HepG2 (cell line): ENCODE measurements around the gene NPB. TPM values are rescaled to one million over a fixed set of nuclear protein-coding genes. Genes with fewer than 3 reads are reported as not detected.
A peak's percentile ranks its signal among the peaks of the same experiment; 100 is the strongest.

Experiments
- AGO2 ChIP-seq: fragments of 200-400 bp; formaldehyde crosslinking; optimal IDR thresholded peaks from 2 replicates; pipeline ENCODE3; 2017; ENCODE audit warnings: mild to moderate bottlenecking, low read depth, low read length, moderate library complexity
- ARNT ChIP-seq: fragments of 450-650 bp; IDR thresholded peaks from 2 replicates; pipeline ENCODE4 v1.6.1; 2017
- CREM ChIP-seq, 2 experiments: sonication (generic) in 1 of 2; formaldehyde crosslinking in 1 of 2; IDR thresholded peaks; 2 replicates each; pipeline versions ENCODE4 v1.4.0 to v1.6.1; 2016 to 2020; ENCODE audit warnings: antibody characterized with exemption in 1 of 2, mild to moderate bottlenecking in 1 of 2, missing genetic modification reagents in 1 of 2
- IKZF4 ChIP-seq: sonication (generic); formaldehyde crosslinking; IDR thresholded peaks from 2 replicates; pipeline ENCODE4 v1.5.1; 2020; ENCODE audit warnings: borderline replicate concordance, mild to moderate bottlenecking, low read depth, missing genetic modification reagents; ENCODE audit errors: not compliant biosample characterization
- KMT2A ChIP-seq: sonication (generic); formaldehyde crosslinking; IDR thresholded peaks from 2 replicates; pipeline ENCODE4 v1.4.0; 2020; ENCODE audit warnings: missing genetic modification reagents
- POLR2AphosphoS2 ChIP-seq: IDR thresholded peaks from 2 replicates; pipeline ENCODE4 v1.6.1; 2011; ENCODE audit warnings: low read depth, low read length, improper control_type of control experiment
- SNRNP70 ChIP-seq: fragments of 200-400 bp; formaldehyde crosslinking; IDR thresholded peaks from 2 replicates; pipeline ENCODE4 v1.6.1; 2017; ENCODE audit warnings: mild to moderate bottlenecking, low read depth, low read length, moderate library complexity
- SPEN ChIP-seq: sonication (generic); formaldehyde crosslinking; IDR thresholded peaks from 2 replicates; pipeline ENCODE4 v1.5.1; 2020; ENCODE audit warnings: low read depth, mild to moderate bottlenecking, missing genetic modification reagents
- TBP ChIP-seq: sonication (generic); formaldehyde crosslinking; IDR thresholded peaks from 2 replicates; pipeline ENCODE4 v1.5.0; 2020; ENCODE audit warnings: missing genetic modification reagents
- TOPORS ChIP-seq: sonication (generic); formaldehyde crosslinking; IDR thresholded peaks from 2 replicates; pipeline ENCODE4 v1.8.0; 2023; ENCODE audit warnings: mild to moderate bottlenecking, missing genetic modification reagents
- XBP1 ChIP-seq: sonication (generic); formaldehyde crosslinking; IDR thresholded peaks from 2 replicates; pipeline ENCODE4 v1.5.0; 2020; ENCODE audit warnings: missing genetic modification reagents
- ZBTB7A ChIP-seq: sonication (generic); formaldehyde crosslinking; IDR thresholded peaks from 2 replicates; pipeline ENCODE4 v1.8.0; 2022; ENCODE audit warnings: mild to moderate bottlenecking, missing genetic modification reagents
- ZNF430 ChIP-seq: sonication (generic); formaldehyde crosslinking; IDR thresholded peaks from 2 replicates; pipeline ENCODE4 v1.9.0; 2021; ENCODE audit warnings: mild to moderate bottlenecking, missing genetic modification reagents
- polyA plus RNA-seq, 8 experiments: library from polyadenylated mRNA; depleted of rRNA in 3 of 8; stranded (reverse) in 7 of 8; unstranded in 1 of 8; fragments of >200 nt; fragmentation: Illumina TruSeq in 4 of 8; extraction: Trizol in 4 of 8; gene quantifications; 2 replicates each; pipeline versions ENCODE4 v1.2.1 to v1.2.3, GENCODE V29; 2011 to 2016; ENCODE audit warnings: low read depth in 4 of 8, missing spikeins in 1 of 8, mixed read lengths in 1 of 8; ENCODE audit not compliant: insufficient read depth in 1 of 8
- total RNA-seq, 5 experiments: library from RNA; depleted of rRNA; stranded (reverse); fragments of >200 nt; fragmentation: Illumina TruSeq; extraction: Trizol; gene quantifications; 2 replicates each; pipeline ENCODE4 v1.2.3, GENCODE V29; 2016; ENCODE audit warnings: low read depth in 1 of 5
- TF ChIP-seq, protein P1 (sequence below): sonication (generic); formaldehyde crosslinking; IDR thresholded peaks from one replicate; pipeline ENCODE4 v1.5.1; 2020; ENCODE audit warnings: mild to moderate bottlenecking, missing genetic modification reagents; ENCODE audit errors: not compliant biosample characterization
- TF ChIP-seq, protein P2 (sequence below): sonication (generic); formaldehyde crosslinking; IDR thresholded peaks from 2 replicates; pipeline ENCODE4 v1.4.0; 2020; ENCODE audit warnings: mild to moderate bottlenecking, missing genetic modification reagents
- TF ChIP-seq, protein P3 (sequence below): sonication (generic); formaldehyde crosslinking; IDR thresholded peaks from 2 replicates; pipeline ENCODE4 v1.8.0; 2022; ENCODE audit warnings: low read depth, missing genetic modification reagents
- TF ChIP-seq, protein P4 (sequence below): IDR thresholded peaks from 2 replicates; pipeline ENCODE4 v1.6.1; 2016; ENCODE audit warnings: mild to moderate bottlenecking

The NPB gene
- total and polyA plus RNA-seq, 2 of the 13 experiments (the other 11 are each of a cell fraction or from before 2014, with no cell fraction given), result 0.11 to 0.93 TPM

DNA sequence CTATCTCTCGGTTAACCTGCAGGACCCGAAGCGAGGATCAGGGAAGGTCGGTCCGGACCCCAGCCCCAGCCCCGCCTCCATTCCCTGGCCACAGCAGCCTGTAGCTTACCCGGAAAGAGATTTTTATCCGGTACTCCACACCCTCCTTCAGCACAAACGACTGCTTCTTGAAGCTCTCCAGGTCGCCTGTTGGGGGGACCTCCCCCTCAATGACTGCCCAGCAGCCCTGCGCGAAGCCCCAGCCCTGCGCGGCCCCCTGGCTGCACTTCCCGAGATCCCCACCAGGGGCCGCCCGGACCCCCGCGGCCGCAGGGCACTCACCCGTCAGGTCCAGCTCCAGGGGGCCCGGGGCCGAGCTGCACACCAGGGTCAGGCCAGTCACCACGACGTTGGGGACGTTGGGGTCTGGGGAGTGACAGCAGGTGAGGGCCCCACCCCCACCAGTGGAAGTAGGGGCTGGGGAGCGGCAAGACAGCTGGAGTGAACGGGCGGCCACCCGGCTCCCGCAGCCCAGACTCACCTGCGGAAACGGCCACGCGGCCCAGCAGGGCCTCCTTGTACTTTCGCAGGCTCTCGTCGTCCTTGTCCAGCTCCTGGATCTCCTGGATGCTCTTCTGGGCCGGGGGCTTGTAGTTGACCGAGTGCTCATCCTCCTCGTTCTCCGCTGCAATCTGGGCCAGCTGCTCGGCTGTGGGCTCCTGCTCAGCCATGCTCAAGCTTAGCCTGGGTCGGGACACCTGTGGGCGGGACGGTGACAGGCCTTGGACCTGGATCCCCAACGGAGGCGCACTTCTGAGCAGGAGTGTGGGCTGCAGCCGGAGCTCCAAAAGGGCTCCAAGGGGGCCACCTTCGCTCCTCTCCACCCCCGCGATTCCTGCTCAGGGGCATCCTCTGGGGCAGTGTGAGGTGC, 32.6 kb upstream of the NPB start (continued):
- TF ChIP-seq, protein P1, sequence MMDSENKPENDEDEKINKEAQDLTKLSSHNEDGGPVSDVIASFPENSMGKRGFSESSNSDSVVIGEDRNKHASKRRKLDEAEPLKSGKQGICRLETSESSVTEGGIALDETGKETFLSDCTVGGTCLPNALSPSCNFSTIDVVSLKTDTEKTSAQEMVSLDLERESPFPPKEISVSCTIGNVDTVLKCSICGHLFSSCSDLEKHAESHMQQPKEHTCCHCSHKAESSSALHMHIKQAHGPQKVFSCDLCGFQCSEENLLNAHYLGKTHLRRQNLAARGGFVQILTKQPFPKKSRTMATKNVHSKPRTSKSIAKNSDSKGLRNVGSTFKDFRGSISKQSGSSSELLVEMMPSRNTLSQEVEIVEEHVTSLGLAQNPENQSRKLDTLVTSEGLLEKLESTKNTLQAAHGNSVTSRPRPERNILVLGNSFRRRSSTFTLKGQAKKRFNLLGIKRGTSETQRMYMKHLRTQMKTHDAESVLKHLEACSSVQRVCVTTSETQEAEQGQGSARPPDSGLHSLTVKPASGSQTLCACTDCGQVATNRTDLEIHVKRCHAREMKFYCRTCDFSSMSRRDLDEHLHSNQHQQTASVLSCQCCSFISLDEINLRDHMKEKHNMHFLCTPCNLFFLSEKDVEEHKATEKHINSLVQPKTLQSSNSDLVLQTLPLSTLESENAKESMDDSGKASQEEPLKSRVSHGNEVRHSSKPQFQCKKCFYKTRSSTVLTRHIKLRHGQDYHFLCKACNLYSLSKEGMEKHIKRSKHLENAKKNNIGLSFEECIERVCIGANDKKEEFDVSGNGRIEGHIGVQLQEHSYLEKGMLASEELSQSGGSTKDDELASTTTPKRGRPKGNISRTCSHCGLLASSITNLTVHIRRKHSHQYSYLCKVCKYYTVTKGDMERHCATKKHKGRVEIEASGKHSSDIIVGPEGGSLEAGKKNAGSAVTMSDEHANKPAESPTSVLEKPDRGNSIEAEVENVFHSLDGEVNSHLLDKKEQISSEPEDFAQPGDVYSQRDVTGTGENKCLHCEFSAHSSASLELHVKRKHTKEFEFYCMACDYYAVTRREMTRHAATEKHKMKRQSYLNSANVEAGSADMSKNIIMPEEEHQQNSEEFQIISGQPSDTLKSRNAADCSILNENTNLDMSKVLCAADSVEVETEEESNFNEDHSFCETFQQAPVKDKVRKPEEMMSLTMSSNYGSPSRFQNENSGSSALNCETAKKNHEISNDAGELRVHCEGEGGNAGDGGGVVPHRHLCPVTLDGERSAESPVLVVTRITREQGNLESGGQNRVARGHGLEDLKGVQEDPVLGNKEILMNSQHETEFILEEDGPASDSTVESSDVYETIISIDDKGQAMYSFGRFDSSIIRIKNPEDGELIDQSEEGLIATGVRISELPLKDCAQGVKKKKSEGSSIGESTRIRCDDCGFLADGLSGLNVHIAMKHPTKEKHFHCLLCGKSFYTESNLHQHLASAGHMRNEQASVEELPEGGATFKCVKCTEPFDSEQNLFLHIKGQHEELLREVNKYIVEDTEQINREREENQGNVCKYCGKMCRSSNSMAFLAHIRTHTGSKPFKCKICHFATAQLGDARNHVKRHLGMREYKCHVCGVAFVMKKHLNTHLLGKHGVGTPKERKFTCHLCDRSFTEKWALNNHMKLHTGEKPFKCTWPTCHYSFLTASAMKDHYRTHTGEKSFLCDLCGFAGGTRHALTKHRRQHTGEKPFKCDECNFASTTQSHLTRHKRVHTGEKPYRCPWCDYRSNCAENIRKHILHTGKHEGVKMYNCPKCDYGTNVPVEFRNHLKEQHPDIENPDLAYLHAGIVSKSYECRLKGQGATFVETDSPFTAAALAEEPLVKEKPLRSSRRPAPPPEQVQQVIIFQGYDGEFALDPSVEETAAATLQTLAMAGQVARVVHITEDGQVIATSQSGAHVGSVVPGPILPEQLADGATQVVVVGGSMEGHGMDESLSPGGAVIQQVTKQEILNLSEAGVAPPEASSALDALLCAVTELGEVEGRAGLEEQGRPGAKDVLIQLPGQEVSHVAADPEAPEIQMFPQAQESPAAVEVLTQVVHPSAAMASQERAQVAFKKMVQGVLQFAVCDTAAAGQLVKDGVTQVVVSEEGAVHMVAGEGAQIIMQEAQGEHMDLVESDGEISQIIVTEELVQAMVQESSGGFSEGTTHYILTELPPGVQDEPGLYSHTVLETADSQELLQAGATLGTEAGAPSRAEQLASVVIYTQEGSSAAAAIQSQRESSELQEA (CRISPR knock-in tag), result no peak
- TF ChIP-seq, protein P2, sequence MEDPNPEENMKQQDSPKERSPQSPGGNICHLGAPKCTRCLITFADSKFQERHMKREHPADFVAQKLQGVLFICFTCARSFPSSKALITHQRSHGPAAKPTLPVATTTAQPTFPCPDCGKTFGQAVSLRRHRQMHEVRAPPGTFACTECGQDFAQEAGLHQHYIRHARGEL (CRISPR knock-in tag), result no peak; the same call in 1 of the 2 replicates
- TF ChIP-seq ZNF430 (CRISPR knock-in tag) (peak; percentile 43; the same call in 1 of the 2 replicates), XBP1 (CRISPR knock-in tag) (no peak), SPEN (CRISPR knock-in tag) (peak; percentile 15), ARNT (no peak), TOPORS (peak; percentile 94), IKZF4 (CRISPR knock-in tag) (no peak), AGO2 (peak; percentile 94), CREM (IDR thresholded peaks at IDR 0.05) (no peak; the same call in 1 of the 2 replicates), CREM (CRISPR knock-in tag; IDR thresholded peaks at IDR 0.05) (no peak), TBP (CRISPR knock-in tag) (no peak), POLR2AphosphoS2 (no peak), ZBTB7A (no peak; the same call in 1 of the 2 replicates), KMT2A (CRISPR knock-in tag) (no peak), SNRNP70 (no peak)
- TF ChIP-seq, protein P3, sequence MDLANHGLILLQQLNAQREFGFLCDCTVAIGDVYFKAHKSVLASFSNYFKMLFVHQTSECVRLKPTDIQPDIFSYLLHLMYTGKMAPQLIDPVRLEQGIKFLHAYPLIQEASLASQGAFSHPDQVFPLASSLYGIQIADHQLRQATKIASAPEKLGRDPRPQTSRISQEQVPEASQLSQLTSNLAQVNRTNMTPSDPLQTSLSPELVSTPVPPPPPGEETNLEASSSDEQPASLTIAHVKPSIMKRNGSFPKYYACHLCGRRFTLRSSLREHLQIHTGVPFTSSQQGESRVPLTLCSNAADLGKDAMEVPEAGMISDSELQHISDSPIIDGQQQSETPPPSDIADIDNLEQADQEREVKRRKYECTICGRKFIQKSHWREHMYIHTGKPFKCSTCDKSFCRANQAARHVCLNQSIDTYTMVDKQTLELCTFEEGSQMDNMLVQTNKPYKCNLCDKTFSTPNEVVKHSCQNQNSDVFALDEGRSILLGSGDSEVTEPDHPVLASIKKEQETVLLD (CRISPR knock-in tag), result peak; percentile 71; the same call in 1 of the 2 replicates
- TF ChIP-seq, protein P4, sequence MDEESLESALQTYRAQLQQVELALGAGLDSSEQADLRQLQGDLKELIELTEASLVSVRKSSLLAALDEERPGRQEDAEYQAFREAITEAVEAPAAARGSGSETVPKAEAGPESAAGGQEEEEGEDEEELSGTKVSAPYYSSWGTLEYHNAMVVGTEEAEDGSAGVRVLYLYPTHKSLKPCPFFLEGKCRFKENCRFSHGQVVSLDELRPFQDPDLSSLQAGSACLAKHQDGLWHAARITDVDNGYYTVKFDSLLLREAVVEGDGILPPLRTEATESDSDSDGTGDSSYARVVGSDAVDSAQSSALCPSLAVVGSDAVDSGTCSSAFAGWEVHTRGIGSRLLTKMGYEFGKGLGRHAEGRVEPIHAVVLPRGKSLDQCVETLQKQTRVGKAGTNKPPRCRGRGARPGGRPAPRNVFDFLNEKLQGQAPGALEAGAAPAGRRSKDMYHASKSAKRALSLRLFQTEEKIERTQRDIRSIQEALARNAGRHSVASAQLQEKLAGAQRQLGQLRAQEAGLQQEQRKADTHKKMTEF (CRISPR knock-in tag), result no peak; the same call in 1 of the 2 replicates
